NCI-H187 treated with DMSO at 0.1 percent for 48 hours (cell line): ENCODE results near the gene HDAC4.

Source experiments
- DNase-seq: peaks from one replicate; lab custom pipeline; 2025; lab: John Stamatoyannopoulos, UW

The HDAC4 gene

DNA sequence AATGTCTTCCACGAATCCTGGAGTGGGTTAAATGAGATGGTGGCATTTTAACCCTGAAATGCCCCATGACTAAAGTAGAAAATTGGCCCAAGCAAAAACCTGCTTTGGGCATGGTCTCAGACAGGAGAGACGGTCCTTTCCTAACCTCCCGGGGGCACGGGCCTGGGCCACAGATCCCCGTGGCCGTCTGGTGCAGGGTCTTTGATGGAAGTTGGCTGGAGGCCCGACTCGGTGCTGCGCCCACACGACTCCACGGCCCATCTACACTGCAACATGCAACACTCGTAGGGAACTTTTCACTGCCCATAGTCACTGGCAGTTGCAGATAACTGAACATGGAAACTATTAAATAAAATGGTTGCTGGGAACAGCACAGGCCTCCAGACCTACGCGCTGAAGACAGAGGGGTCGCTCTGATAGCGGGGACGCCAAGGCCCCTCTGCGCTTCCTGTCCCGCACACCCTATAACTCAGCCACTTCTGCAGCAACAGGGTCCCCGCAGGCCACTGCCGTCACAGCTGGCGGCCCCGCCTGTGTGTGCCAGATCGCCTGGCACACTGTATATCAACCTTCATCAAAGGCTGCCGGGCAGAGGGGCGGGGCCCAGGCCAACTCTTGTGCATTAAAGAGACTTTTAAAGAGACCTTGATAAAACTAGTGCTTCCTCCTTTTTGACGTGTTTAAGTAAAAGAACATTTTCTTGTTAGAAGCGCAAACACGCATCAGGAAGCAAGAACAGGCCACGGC is 338.8 kb downstream of the HDAC4 start:
- no peak for DNase-seq

DNA sequence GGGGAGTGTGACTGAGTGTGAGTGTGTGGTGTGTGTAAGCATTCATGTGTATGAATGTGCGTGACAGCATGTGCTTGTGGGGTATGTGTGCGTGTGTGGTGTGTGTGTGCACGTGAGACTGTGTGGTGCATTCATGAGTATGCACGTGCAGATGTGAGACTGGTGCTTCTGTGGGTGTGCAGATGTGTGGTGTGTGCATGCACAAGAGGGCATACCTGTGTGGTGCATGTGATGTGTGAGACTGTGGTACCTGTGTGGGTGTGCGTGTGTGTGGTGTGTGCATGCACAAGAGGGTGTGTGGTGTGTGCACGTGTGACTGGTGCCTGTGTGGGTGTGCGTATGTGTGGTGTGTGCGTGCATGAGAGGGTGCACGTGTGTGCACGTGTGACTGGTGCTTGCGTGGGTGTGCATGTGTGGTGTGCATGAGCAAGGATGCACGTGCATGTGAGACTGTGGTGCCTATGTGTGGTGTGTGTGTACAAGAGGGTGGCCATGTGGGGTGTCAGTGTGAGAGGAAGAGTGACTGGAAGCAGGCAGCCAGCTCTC is 339.6 kb downstream of the HDAC4 start:
- DNase-seq: no peak

DNA sequence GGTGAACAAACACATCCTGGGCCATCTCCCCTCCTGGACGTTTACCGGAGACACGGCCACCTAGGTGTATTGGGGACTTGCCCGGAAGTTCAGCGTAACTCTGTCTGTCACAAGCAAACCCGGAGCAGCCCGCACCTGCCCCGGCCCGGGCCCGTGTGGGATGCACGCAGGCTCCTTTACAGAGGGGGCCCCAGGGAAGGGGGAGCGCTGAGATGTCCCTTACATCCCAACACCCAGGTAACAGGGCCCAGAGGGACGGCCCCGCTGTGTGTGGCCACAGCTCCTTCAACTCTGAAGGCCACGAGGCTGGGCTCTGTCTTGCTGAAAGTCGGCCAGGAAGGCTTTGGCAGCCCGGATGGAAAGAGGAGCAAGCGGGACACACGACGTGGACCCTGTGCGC is 340.1 kb downstream of the HDAC4 start:
- no peak for DNase-seq

DNA sequence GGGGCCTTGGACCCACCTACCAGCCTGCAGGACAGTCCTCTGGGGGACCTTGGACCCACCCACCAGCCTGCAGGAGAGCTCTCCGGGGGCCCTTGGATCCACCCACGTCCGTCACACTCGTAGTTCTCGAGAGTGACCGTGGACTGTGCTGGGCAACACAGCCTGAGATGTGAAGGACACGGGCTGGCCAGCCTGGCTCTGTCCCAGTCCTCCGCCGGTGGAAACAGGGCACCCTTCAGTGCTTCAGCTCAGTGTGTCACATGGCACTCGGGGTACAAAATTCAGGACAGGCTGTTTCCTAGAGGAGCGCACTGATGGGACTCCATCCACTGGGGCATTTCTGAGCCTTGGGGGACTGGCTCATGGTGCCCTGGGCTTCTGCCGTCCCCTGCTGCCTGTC is 341.0 kb downstream of the HDAC4 start:
- no peak for DNase-seq

DNA sequence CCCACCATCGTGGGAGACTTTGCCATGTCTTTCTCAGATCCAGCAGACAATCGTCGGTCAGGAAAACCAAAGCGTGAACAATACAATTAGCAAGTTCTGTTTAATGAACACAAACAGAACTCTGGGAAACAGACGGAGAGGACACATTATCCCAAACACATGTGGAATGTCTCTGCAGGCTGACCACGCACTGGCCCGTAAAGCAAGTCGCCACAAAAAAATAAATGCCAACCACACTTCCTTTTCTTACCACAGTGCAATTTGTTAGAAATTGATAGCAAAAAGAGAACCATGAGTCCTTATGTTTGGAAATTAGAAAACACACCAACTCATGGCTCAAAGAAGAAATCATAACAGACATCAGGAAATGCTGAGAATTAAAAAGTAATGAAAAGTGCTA is 342.1 kb downstream of the HDAC4 start:
- no peak for DNase-seq

DNA sequence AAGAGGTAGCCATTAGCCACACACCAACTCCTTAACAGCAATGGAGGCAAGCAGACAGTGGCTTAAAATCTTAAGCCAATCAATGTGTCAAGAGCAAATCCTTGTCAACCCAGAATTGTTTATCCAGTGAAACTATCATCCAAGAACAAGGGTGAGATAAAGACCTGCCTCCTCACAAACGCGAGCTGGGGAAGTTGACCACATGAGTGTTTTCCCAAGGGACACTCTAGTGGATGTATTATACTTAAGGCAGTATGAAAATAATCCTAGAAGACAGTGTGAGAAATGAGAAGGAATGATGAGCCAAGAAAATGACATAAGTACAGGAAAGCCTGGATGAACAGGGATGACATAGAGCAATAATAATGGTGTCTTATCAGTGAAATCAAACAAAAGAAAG is 343.3 kb downstream of the HDAC4 start:
- DNase-seq: no peak

DNA sequence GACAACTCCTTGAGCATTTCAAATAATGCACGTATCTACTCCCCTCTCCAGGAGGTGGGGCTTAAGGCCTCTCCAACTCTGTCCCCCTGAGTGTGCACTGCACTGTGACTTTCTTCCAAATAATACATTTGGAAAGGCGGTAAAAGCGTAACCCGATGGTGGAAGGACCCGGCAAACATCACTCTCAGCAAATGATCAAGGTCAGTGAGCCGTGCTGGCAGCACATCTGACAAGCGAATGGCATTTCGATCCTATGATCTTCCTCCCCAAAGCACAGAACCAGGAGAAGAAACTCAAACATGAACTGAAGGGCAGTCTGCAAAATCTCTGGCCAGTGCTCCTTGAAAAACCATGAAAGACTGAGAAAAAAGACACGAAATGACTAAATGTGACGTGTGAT is 344.2 kb downstream of the HDAC4 start:
- no peak for DNase-seq

DNA sequence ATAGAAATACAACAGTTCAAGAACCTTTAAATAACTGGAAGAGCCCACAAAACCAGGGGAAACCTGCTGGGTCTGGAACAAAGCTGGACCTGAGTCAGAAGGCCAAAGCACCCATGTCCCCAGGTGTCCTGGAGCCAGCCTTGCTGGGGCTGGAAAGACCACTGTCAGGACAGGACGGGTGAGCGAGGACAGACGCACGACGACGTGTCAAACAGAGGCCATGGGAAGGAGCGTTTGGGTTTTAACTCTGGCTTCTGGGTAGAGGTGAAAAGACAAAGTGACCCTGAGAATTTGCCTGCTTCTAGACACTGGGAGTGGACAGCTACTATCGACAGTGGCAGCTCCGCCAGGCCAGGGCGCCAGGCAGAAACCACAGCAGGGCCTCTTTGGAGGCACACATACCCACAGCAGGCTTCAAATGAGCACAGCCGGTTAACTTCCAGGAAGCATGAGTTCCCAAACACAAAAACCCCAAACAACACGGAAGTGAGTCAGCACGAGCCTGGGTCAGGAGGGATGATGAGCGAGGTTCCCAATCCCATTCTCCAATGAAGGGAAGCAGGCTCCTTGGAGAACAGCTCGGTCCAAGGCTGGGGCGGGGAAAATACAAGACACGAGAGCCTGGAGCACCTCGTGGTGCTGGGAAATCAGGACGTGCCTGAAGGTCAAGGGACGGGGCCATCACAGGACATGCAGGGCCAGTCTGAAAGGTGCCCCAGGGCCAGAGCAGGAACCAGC is 344.9 kb downstream of the HDAC4 start:
- DNase-seq: no peak

DNA sequence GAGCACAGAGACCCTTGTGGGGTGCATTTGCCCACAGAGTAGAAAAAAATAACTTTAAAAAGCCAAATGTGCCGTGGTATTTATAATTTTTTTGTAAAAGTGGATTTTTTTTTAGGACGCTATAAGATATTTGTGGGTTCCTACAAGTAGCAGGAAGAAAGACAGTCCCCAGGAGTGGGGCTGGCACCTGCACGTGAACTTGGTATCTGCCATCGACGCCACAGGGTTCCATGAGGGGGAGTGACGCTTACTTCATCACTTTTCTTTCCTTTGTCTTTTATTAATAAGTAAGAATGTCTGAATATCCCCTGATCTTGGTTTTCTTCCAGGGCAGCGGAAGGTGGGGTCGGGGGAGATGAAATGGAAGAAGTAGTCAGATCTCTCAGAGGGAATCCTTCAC is 345.9 kb downstream of the HDAC4 start:
- DNase-seq: no peak

DNA sequence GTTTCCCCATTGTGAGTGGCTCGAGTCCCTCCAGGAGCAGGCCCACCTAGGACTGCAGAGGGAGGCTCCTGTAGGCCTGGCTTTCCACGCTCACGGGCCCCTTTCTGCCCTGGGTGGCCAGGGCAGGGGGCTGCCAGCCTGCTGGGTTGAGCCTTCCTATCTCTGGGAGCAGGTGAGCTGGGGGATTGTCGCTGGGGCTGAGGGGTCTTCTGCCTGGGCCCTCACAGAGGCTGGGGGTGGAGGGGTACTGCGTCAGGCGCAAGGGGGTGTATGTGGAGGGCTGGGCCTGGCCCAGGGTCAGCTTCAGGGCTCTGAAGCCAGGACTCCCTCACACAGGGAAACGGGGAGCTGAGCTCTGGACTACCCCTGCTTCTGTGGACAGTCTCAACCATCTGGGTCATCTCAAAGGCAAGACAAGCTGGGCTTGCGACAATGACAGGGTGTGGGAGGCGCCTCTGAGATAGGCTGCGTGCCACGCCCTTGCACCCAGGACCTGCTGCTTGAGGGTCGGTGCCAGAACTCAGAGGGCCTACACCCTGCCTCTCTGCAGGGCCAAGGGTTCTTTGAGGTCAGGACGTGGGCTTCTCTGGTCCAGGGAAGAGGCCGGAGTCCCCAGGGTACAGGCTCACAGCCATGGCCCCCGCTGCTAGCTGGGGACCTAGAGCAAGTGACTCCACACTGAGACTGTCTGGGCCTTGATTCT is 346.9 kb downstream of the HDAC4 start:
- DNase-seq: no peak

DNA sequence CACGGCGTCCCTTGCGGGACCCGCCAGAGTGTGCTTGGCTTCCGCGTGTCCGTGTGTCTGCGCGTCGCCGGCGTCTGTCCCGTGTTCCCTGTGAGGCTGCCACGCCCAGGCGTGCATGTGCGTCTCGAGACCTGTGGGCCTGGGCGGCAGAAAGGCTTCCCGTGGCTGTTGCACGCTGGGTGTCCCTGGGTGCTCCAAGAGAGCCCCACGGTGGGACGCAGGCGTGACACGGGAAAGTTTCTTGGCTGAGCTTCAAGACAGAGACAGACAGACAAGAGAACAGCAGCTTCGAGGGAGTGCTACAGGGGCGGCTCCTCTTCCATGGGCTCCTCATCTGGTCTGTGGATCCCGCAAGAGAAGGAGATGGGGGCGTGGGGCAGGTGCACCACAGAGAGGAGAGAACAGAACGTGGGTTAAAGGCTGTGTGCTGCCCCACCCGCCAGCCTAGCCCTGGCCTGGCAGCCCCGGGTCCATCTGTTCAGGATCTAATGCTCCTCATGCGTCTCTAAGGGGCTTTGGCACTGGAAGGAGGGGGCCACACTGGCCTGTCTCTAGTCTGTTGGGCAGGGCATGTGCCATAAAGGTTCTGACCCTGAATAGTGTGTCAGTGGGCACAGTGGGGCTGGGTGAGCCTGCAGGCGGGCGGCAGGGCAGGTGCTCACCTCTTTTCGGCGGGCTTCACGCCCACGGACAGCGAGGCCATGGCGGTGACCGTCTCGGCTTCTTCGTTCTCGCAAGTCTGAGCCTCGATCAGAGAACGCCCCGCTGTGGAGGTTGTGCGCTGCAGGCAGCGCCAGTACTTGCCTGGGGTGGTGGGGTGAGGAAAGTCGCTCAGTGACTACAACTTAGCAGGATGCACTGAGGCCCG is 347.8 kb downstream of the HDAC4 start:
- no peak for DNase-seq

DNA sequence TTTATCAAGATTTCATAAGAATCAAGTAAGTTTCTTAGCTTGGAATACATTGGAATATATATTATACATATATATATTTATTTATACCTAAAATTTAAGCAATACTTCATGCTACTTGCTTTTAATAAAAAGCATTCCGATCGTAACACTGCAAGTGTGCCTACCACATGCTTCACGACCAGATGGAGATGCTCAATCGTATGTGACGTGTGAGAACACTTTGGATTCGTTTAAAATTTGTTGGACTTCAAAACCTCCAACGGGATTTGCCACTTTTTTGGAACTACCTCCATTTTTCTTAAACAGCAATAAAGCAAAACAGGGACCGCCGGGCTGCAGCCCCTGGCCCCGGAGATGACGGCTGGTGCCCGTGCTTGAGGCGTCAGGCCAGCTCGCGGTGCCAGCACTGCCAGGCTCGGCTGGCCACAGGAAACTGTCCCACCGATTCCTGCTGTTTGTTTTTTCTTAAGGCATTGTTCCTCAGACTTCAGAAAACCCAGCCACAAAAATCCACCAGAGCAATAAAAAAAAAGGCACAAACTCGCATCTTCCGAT is 348.9 kb downstream of the HDAC4 start:
- no peak for DNase-seq

DNA sequence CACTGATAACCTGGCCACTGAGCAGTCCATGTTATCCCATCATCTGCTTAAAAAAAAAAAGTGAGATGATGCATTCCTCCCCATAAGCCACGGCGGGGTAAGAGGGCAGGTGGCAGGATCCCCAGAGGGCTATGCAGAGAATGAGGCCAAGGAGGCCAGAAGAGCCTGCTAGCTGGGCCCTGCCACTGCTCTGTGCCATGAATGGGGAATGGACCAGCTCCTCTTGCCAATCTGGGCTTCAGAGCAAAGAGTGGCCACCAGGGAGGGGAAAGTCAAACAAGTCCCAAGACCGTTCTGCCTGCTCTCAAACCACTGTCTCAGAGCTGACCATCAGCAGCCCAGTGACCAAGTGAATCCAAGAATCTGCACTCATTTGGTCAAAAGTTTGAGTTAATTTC is 350.6 kb downstream of the HDAC4 start:
- DNase-seq: no peak

DNA sequence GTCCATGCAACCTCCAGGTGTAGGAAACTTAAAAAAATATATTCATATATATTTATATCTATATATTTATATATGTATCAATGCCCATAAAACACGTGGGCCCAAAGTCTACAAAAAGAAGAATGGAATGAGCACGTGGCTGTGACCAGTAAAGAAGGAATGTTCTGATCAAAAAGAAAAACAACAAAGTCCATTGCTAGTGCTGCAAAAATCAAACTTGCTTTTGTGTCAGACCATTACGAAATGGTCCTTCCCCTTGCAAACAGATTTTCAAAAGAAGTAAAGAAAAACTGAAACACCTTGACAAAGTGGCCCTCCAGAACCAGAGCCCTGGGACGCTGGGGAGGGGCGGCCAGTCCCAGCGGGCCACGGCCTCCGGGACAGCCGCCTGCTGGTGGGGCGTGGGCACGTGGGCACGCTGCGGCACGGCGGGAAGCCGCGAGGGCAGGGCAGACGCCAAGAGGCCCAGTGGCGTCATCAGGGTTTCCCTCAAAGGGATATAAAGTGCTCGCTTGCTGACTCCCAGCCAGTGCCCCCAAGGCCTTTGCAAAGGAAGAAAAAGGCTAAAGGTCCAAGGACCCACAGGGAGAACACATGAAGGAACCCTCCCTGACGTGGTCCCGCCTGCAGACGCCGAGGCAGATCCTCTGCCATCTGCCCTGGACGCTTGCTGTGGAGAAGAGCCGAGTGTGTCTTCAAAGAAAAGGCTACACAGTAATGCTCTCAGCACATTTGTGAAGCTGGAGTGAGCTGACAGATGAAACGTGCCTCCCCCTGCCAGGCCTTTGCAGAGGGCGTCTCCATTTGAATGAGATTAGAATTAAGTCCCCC is 351.2 kb downstream of the HDAC4 start:
- no peak for DNase-seq

DNA sequence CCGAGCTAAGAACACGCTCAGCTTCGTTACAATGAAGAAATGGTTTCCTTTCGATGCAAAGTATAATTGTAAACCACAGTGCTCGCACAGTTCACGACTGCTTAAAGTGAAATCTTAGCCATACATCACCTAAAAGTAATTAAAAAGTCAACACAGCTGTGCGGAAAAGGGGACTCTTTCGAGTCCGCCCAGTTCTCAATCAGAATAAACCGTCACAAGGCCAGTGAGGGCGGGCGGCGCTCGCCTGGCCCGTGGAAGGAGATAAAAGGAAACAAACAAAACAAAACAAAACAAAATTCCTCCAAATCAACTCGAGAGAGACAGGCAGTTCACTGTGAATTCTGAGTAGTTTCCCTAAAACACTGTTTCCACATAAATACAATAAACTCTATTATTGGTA is 352.1 kb downstream of the HDAC4 start:
- no peak for DNase-seq

DNA sequence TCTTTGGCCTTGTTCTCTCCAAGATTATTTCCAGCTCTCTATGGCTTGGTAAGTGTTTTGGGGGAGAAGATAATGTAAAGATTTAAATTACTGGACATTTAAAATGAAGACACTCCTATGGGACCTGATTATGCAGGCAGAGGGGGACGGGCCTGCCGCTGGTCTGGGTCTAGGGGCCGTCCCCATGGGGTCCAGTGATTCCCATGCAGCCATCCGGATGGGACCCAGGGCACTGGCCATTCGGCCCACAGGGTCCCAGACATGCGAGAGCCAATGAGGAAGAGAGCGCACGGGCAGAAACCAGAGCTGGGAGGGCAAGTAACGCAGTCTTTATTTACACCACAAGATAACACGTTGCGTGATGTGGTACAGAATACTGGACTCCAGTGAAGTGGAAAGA is 353.0 kb downstream of the HDAC4 start:
- no peak for DNase-seq

DNA sequence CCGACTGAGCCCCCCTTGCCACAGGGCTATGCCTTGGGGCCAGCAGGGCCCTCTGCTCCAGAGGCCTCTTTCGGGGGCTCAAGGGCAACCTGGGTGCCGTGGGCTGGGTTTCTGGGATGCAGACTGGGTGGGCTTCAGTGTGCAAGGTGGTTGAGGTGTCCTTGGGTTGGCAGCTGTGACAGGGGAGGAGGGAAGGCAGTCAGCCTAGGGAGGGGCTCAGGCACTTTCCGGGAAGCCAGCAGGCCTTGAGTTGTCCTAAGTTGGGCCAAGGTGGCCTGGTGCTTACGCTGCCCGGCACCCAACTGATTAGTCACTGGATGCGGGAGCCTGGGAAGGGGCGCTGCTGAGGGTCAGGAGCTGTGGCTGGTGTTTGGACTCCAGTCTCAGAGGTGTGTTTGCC is 353.4 kb downstream of the HDAC4 start:
- DNase-seq: no peak

DNA sequence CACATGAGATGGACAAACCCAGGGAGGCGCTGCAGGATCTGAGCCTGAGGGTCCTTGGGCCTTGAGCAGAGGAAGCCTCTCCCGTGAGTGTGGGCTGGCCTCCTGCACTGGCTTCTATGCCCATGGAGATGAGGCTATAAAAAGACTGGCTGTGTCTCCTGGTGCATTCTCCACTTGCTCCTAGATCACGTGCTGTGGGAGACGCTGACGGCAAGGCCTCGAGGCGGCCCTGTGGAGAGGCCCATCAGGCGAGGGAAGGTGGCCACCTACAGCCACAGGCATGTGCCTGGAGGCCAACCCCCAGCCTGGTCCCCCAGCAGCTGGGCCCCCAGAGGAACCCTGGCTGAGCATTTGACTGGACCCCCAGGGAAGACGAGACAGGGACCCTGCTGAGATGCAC is 354.0 kb downstream of the HDAC4 start:
- no peak for DNase-seq

DNA sequence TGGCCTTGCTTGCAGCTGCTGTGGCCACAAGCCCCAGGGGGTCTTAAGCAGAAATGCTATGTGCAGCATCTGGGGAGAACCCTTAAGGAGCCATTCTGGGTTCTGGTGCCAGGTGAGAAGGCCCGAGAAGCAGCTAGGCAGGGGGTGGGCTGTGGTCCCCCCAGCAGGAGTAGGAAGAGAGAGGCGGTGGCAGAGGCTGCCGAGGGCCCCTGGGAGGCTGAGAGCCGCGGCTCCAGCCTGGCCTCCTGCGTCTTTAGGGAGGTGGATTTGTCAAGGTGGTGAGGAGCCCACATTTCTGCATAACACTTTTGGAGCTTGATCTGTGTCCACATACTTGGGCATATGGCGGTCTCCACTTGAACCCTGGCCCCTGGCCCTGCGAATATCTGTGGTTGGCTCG is 356.5 kb downstream of the HDAC4 start:
- no peak for DNase-seq

DNA sequence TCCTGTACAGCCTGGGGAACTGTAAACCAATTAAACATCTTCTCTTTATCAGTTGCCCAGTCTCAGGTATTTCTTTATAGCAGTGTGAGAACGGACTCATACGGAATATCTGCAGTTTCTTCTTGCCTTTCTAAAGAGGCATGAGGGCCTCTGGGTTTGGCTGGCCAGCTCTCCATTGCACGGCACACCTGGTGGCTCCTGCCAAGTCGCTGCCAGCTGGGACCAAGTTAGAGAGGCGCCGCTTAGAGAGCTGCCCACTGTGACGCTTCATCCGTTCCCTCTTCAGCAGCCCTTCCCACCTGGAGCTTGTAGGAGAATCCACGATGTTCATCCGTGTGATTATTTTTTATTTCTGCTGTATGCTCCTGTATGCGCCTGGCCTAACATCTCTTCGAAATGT is 357.5 kb downstream of the HDAC4 start:
- DNase-seq: no peak
